ENCODE measurements around the gene XPO6.

The XPO6 gene

GRCh38 chr16:28110977-28111376 lies 100.8 kb downstream of the XPO6 start:
- DNase-seq (ENCODE audit: low read depth): no peak

DNA sequence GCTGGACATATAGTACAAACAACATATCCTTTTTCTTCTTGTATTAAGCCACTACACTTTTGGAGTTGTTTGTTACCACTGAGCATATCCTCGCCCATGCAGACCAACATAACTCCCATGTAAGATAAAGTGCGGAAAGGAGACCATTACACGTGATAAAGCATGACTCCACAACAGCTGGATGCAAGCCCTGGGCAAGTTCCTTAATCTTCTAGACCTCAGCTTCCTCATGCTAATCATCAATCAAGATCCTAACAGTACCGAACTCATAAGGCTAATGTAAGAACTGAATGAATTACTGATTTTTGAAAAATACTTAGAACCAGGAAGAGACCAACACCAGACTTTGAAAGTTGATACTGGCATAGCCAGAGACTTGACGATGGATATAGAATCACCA lies 101.3 kb downstream of the XPO6 start:
- DNase-seq (ENCODE audit: low read depth): no peak

DNA sequence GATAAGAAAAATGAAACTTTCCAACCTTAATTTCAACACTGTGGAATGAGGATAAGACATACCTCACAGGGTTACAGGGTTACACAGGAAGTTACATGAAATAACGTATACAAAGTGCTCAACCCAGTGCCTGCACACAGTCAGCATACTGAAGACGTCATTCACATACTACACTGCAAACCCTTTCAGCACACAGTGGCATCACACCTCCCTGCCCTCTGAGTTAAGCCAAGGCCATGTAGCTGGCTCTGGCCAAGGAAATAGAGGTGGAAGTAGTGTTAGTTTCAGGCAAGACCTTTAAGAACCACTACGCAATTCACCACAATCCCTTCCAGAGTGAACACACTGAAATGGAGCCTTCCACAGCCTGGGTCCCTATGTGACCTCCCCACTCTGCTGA lies 101.7 kb downstream of the XPO6 start:
- no peak for DNase-seq (ENCODE audit: low read depth)

DNA sequence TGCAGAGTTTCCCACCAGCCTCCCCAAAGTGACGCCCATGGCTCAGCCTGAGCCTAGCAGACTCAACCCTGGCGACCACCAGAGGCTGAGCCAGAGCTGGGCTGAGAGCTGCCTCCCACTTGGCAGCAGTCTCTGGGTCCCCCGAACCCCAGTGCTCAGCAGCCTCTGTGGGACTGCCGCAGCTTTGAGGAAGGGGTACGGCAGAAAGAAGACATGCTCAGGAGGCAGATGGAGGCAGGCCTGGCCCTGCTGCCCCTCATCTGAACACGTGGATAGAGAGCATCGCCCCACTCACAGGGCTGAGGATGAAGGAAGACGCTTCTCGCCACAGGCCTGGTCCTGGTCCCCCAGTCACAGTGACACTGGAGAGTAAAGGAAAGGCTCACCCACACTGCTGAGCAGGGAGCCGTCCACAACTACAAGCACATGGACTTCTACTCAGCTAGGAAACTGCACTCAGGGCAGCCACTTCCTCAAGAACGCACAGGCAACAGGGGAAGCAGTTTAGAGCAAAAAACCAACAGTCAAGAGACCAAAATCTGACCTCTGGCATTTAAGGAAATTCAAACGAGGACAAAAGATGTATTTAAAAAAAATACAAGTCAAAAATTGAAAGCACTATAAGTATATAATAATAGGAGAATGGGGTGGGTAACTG lies 103.0 kb downstream of the XPO6 start:
- DNase-seq (ENCODE audit: low read depth): no peak

GRCh38 chr16:28107232-28107631 lies 104.5 kb downstream of the XPO6 start:
- DNase-seq (ENCODE audit: low read depth): no peak

DNA sequence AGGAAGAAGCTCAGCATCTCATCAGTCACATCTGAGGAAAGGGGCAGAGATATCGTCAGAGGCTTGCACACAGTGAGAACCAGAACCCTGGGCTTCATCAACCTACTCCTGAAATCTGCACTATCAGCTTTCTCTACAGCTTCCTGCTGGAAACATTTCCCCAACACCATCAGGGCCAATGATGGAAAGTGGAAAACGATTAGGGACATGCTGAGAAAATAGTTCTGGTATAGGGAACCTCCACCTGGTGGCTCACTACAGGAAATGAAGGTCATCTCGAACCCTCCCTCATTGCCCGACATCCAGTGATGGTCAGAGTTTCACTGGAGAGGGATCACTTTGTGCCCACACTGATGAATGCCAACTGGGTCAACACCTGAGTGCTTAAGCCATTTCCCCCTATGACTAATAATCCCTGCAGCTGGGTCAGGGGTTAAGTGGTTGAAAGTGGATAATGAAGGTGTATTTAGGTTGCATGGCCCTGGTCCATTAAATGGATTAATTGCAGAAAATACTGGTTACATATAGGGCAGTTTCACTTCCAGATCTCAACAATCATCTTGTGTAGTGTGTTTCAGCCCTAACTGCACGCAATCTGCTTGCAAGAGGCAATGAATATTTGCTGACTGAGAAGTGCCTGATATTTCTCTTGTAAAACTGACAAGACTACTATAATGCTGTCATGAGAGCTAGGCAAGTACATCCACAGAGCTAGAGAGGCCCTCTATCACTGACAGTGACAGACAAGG lies 105.1 kb downstream of the XPO6 start:
- no peak for DNase-seq (ENCODE audit: low read depth)

- no peak for DNase-seq (ENCODE audit: low read depth)
These were observed 105.8 kb downstream of the XPO6 start for GRCh38 chr16:28105954-28106353.

- no peak for DNase-seq (ENCODE audit: low read depth)
These were observed 106.5 kb downstream of the XPO6 start for GRCh38 chr16:28105297-28105696.

GRCh38 chr16:28104404-28104803 lies 107.4 kb downstream of the XPO6 start:
- no peak for DNase-seq (ENCODE audit: low read depth)

DNA sequence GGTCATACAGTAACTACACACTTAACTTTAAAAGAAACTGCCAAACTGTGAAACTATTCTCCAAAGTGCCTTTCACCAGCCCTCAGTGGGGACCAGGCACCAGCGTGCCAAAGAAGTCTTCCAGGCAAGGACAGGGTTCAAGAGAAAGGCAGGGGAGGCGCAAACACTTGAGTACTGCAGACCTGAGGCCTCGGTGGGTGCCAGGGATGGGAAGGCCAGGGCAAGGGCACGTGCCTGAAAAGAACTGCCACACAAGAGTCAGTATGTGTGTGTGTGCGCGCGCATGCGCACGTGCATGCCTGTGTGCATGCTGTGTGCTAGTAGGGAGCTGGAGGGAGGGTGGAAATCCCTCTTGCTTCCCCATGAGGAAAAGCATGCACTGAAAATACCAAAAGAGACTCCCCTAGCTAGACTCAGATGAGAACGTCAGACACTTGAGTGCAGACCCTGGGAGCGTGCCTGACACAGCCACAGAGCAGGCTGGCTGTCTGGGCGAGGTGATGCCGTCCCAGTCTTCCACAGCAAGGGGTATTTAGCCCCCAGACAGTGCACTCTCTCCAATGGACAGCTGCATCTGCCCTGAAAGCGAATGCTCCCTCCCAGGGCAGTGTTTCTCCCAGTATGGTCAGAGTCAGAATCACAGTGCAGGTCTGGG lies 108.1 kb downstream of the XPO6 start:
- no peak for DNase-seq (ENCODE audit: low read depth)

DNA sequence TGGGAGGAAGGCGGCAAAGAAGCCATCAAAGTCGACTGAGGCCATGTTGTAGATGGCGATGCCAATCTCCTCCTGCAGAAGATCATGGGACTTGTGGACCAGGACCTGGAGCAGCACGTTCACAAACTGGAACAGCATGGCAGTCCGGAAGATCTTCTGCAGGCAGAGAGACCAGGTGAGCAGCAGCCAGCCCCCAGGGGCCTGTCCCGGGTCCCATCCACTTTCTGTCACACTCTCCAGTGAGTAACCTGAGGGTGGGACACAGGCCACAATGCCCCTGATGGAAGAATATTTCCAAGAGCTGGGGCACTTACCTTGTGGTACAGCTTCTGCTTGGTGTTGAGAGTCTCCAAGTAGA lies 110.3 kb downstream of the XPO6 start:
- no peak for DNase-seq (ENCODE audit: low read depth)

- DNase-seq (ENCODE audit: low read depth): no peak
These were observed 110.8 kb downstream of the XPO6 start for GRCh38 chr16:28100810-28101532.

- DNase-seq (ENCODE audit: low read depth): no peak
These were observed 112.5 kb downstream of the XPO6 start for GRCh38 chr16:28098959-28099945.

GRCh38 chr16:28098171-28098958 lies 113.4 kb downstream of the XPO6 start:
- DNase-seq (ENCODE audit: low read depth): no peak

DNA sequence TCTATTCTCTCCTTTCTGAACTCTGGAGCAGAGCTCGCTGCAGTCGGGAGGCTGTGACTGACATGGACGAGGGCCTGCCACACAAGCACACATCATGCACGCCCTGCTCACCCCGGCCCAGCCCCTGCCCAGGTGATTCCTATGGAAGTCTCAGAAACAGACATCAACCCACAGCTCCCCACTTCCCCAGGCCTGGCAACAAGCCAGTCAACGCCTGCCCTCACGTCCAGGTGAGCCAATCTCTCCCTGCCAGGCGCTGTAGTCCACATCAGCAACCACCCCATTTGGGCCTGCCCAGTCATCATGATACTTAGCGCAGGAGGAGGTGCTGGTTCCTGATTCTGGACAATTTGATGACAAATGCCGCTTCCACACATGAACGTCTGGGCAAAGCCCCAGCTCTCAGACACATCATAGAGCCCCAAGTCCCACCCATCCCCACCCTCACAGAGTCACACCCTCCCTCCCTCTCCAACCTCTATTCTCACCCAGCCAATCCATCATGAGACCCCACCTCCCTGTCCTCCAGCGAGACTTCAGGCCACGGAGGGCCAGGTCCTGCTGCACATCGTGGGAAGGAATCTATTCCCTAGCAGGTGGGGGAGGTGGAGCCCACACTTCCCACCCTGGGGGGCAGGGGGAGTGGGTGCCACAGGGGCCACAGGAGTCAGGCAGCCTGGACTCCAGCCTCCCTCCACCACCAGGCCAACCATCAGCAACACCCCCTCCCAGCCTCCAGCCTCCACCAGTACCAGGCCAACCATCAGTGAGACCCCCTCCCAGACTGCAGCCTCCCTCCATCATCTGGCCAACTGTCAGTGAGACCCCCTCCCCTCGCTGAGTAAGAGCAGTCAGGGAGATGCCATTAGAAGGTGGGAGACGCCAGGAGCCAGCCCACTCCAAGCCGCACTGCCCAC lies 114.5 kb downstream of the XPO6 start:
- DNase-seq (ENCODE audit: low read depth): no peak

DNA sequence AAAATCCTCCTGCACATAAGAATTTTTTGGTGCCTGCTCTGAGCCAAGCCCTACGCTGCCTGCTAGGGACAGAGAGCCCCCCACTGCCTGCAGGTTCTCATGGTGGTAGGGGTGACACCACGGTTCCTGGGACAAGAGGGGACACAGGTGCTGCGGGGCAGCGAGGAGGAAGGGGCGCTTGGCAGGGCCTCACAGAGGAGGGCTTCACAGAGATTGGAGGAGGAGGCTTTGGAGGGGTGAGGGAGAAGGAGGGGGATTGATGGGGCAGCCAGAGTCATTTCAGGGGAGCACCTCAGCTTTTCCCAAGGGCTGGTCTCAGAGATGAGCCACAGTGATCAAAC lies 118.4 kb downstream of the XPO6 start:
- no peak for DNase-seq (ENCODE audit: low read depth)

DNA sequence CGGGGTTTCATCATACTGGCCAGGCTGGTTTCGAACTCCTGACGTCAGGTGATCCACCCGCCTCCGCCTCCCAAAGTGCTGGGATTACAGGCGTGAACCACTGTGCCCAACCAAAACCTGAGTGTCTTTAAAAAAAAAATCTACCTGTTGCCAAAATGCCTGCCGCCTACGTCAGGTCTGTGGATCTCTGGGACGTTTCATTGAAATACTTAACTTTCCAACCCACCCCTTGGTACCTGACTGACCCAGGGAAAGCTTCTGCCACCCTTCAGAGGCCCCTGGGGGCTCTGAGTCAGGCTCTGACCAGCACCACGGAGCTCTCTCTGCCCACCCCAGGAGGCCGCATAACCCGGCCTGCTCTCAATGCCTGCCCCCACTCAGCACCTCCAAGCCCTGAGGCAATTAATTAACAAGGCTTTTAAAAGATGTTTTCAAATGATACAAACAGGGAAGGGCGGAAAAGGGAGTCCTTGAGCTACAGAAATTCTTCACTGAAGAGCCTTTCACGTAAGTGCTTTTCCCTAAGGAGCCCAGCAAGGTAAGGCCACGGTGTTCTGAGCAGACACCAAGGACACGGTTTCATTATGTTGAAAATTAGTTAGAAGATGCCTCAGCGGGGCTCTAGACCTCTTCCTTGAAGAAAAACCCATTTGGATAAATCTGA lies 118.9 kb downstream of the XPO6 start:
- no peak for DNase-seq (ENCODE audit: low read depth)

DNA sequence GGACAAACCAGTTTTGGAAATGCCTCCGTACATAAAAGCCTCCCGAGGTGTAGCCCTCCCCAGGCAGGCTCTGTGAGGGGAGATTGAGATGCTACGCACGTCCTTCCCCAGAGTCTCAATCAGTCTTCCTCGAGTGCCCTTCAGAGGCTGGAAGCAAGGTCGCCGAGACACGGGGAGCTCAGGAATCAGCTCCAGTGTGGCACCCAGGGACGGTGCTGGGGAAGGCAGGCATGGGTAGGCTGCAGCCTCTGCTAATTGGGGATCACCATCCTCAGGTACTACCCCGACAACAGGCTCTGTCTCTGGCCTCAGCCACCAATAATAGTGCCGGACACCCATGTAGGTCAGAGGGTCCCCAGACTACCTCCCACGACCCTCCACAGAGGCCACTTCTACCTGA lies 120.1 kb downstream of the XPO6 start:
- no peak for DNase-seq (ENCODE audit: low read depth)
